ENCODE data around the gene FAM181A. TPM values are rescaled to one million over a fixed set of nuclear protein-coding genes. Genes with fewer than 3 reads are reported as not detected.

Gene FAM181A
- polyA plus RNA-seq, 1 donor from 2014 or later = 0.43 TPM

DNA sequence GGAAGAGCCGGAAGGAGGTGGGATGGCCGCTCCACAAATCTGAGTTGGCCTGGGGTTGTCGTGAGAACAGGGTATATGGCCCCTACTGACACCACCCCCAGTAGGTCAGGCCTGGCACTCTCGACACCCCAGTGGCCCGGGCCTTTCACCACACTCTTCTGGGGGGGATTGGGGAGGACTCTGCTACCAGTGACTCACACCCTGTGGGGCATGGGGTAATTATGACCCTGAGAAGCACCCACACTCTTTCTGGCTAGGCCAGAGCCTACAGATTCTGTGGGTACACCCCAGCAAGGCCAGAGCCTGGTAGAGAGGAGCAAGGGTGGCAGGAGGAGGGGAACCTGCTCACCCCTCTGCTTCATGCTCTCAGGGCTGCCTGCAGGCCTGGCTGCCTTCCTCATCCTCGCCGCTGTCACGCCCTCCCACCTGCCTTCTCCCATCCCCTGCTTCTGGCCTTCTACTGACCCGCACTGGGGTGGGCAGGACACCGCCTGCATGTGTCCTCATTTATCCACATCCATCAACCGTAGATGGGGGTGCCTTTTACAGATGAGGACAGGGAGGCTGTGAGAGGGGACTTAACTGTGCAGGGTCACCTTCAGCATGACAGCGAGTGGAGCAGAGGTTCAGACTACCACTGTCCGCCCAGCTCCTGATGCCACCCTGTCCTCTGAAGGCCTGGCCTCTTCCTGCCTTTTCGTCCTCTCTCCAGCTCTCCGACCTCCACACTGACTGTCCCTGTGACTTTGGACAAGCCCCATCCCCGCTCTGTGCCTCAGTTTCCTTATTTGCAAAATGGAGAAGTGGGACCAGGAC is 30.8 kb downstream of the FAM181A start:
- Histone ChIP-seq H3K4me2 (ENCODE audit: low read length) (no peak overlapping the region), H3K36me3 (ENCODE audit: insufficient read depth, low read length) (no peaks in the 10 kb centered on the region), H2AFZ (ENCODE audit: low read depth, low read length) (no peak overlapping the region), H3K79me2 (replicated peaks; ENCODE audit: insufficient read depth, low read length) (no peaks in the 10 kb centered on the region), H3K27ac (ENCODE audit: low read length) (no peak overlapping the region), H3K9me3 (ENCODE audit: low read length) (no peaks in the 10 kb centered on the region), H3F3A (ENCODE audit: insufficient read depth, low read length, poor library complexity, severe bottlenecking) (no peaks in the 10 kb centered on the region), H3K4me3 (ENCODE audit: low read length) (no peak overlapping the region), H3K9ac (ENCODE audit: low read length) (no peak overlapping the region), H3K9me2 (ENCODE audit: insufficient read depth, low read length) (no peaks in the 10 kb centered on the region), H4K20me1 (ENCODE audit: insufficient read depth) (no peaks in the 10 kb centered on the region), H3K27me3 (ENCODE audit: insufficient read depth, low read depth, low read length) (no peaks in the 10 kb centered on the region)
- TF ChIP-seq, protein P1, sequence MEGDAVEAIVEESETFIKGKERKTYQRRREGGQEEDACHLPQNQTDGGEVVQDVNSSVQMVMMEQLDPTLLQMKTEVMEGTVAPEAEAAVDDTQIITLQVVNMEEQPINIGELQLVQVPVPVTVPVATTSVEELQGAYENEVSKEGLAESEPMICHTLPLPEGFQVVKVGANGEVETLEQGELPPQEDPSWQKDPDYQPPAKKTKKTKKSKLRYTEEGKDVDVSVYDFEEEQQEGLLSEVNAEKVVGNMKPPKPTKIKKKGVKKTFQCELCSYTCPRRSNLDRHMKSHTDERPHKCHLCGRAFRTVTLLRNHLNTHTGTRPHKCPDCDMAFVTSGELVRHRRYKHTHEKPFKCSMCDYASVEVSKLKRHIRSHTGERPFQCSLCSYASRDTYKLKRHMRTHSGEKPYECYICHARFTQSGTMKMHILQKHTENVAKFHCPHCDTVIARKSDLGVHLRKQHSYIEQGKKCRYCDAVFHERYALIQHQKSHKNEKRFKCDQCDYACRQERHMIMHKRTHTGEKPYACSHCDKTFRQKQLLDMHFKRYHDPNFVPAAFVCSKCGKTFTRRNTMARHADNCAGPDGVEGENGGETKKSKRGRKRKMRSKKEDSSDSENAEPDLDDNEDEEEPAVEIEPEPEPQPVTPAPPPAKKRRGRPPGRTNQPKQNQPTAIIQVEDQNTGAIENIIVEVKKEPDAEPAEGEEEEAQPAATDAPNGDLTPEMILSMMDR (IDR thresholded peaks at IDR 0.05; ENCODE audit: poor library complexity, severe bottlenecking) = no peak
- TF ChIP-seq EP300 (conservative IDR thresholded peaks at IDR 0.05; ENCODE audit: poor library complexity, severe bottlenecking) (no peak), REST (IDR thresholded peaks at IDR 0.05; ENCODE audit: borderline replicate concordance) (no peak), MXI1 (conservative IDR thresholded peaks at IDR 0.05; ENCODE audit: poor library complexity, severe bottlenecking) (no peak), TAF1 (IDR thresholded peaks at IDR 0.05; ENCODE audit: low read depth) (no peak), RAD21 (conservative IDR thresholded peaks at IDR 0.05) (no peak), POLR2AphosphoS5 (IDR thresholded peaks at IDR 0.05) (no peak), SMC3 (conservative IDR thresholded peaks at IDR 0.05; ENCODE audit: poor library complexity) (no peak), EZH2 (IDR thresholded peaks at IDR 0.05; ENCODE audit: borderline replicate concordance, insufficient read depth, low read length, poor library complexity, severe bottlenecking) (no peak)

- TF ChIP-seq EP300 (conservative IDR thresholded peaks at IDR 0.05; ENCODE audit: poor library complexity, severe bottlenecking) = no peak
- no peak for TF ChIP-seq RAD21 (conservative IDR thresholded peaks at IDR 0.05)
- TF ChIP-seq, protein P1 (IDR thresholded peaks at IDR 0.05; ENCODE audit: poor library complexity, severe bottlenecking) = no peak
- TF ChIP-seq POLR2AphosphoS5 (IDR thresholded peaks at IDR 0.05) = no peak
- TF ChIP-seq SMC3 (conservative IDR thresholded peaks at IDR 0.05; ENCODE audit: poor library complexity) = no peak
- H3K4me3 ChIP-seq (ENCODE audit: low read length) = no peak overlapping the region
- no peaks in the 10 kb centered on the region for H3K79me2 ChIP-seq (replicated peaks; ENCODE audit: insufficient read depth, low read length)
- no peak overlapping the region for H3K27ac ChIP-seq (ENCODE audit: low read length)
- H3K36me3 ChIP-seq (ENCODE audit: insufficient read depth, low read length) = no peaks in the 10 kb centered on the region
- H3K4me2 ChIP-seq (ENCODE audit: low read length) = no peak overlapping the region
- H3F3A ChIP-seq (ENCODE audit: insufficient read depth, low read length, poor library complexity, severe bottlenecking) = no peaks in the 10 kb centered on the region
- no peaks in the 10 kb centered on the region for H3K27me3 ChIP-seq (ENCODE audit: insufficient read depth, low read depth, low read length)
- no peaks in the 10 kb centered on the region for H3K9me2 ChIP-seq (ENCODE audit: insufficient read depth, low read length)
- no peaks in the 10 kb centered on the region for H4K20me1 ChIP-seq (ENCODE audit: insufficient read depth)
- no peak overlapping the region for H3K9ac ChIP-seq (ENCODE audit: low read length)
- no peak overlapping the region for H2AFZ ChIP-seq (ENCODE audit: low read depth, low read length)
- H3K9me3 ChIP-seq (ENCODE audit: low read length) = no peaks in the 10 kb centered on the region
These were observed 31.6 kb downstream of the FAM181A start for GRCh38 chr14:93958567-93959238.
